ENCODE data around the gene SLC2A11. TPM values are rescaled to one million over a fixed set of nuclear protein-coding genes. Genes with fewer than 3 reads are reported as not detected.

Gene SLC2A11
- total RNA-seq, 1 experiment from 2014 or later: 26.9 TPM

DNA sequence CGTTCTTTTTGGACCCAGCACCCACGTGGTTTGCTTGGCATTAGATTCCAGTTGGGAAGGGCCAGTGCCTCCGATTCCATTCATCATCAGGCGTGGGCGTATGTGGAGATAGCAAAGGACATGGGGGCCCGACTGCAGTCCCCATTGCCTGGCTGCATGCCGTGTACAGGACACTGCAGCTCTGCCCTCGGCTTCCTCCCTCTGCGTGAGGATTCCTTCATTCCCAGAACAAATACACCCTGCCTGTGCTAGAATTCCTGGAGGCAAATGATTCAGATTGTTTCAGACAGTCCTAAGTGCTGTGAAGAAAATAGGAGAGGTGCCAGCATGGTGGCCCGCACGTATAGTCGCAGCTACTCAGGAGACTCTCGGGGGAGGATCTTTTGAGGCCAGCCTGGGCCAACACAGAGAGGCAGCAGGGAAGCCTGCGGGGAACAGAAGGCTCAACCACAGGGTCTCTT lies 34.3 kb upstream of the SLC2A11 start:
- intact Hi-C loops (cut with micrococcal nuclease; ENCODE audit: unreplicated experiment): no loop called here
- Histone ChIP-seq H3K4me2 (no peak overlapping the region), H3K79me2 (ENCODE audit: low read depth) (no peaks in the 10 kb centered on the region), H3K27ac (no peak overlapping the region), H3K27me3 (ENCODE audit: insufficient read depth, low read depth) (no peaks in the 10 kb centered on the region), H3K9me2 (ENCODE audit: insufficient read depth) (no peaks in the 10 kb centered on the region), H3K4me1 (replicated peaks; ENCODE audit: insufficient read depth) (no peaks in the 10 kb centered on the region), H3F3A (ENCODE audit: insufficient read depth, low read depth) (no peaks in the 10 kb centered on the region), H3K36me3 (ENCODE audit: low read depth) (peaks cover 3% of the 10 kb centered on the region; the same call in 1 of the 2 replicates), H2AFZ (no peak overlapping the region), H3K9me3 (ENCODE audit: insufficient read depth, low read depth) (no peaks in the 10 kb centered on the region), H4K20me1 (ENCODE audit: insufficient read depth) (peaks cover 3% of the 10 kb centered on the region; the same call in 1 of the 2 replicates), H3K4me3 (no peak overlapping the region)
- BruUV-seq (replicated peaks): no TSS peak
- no peak for TF ChIP-seq EZH2 (IDR thresholded peaks at IDR 0.05; ENCODE audit: low read depth)
- TF ChIP-seq, protein P1, sequence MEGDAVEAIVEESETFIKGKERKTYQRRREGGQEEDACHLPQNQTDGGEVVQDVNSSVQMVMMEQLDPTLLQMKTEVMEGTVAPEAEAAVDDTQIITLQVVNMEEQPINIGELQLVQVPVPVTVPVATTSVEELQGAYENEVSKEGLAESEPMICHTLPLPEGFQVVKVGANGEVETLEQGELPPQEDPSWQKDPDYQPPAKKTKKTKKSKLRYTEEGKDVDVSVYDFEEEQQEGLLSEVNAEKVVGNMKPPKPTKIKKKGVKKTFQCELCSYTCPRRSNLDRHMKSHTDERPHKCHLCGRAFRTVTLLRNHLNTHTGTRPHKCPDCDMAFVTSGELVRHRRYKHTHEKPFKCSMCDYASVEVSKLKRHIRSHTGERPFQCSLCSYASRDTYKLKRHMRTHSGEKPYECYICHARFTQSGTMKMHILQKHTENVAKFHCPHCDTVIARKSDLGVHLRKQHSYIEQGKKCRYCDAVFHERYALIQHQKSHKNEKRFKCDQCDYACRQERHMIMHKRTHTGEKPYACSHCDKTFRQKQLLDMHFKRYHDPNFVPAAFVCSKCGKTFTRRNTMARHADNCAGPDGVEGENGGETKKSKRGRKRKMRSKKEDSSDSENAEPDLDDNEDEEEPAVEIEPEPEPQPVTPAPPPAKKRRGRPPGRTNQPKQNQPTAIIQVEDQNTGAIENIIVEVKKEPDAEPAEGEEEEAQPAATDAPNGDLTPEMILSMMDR (conservative IDR thresholded peaks at IDR 0.05): no peak
- ChIA-PET POLR2A (ENCODE audit: unreplicated experiment) (no interaction called here), CTCF (no interaction called here)
- DNase-seq: no peak

DNA sequence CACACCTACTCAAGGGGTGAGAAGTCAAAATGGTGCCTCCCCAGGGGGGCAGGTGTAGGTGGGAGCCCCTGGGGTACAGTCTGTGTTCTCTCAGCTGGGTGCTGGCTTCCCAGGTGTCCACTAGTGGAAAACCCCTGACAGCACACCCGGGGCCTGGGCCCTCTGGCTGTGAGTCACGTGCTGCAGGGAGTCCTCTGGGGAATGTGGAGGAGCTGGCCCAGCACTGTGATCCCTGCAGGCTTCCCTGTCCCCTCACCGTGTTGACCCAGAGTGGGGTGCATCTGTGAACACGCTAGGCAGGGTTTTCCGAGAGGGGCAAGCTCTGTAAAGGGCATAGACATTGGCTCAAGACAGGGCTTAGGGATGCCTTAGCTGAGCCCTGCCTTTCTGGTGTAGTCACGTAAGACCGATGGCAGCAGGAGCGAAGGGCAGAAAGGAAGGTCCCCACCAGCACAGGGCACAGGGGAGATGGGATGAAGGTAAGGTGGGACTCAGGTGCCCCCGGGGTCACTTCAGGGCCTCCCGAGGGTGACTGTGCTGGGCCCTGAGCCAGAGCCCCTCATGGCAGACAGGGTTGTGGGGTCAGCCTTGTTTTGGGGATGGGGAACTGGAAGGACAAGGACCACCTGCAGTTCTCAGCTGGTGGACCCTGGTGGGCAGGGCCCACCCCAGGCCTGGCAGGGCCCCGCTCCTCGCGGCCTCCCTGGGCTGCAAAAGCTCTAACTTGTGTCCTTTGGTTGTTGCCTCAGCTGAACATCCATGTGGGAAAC lies 33.0 kb upstream of the SLC2A11 start:
- ChIA-PET POLR2A (ENCODE audit: unreplicated experiment) (no interaction called here), CTCF (no interaction called here)
- intact Hi-C loops (cut with micrococcal nuclease; ENCODE audit: unreplicated experiment): no loop called here
- H3K27me3 ChIP-seq (ENCODE audit: insufficient read depth, low read depth): no peaks in the 10 kb centered on the region
- peaks cover 4% of the 10 kb centered on the region; the same call in 1 of the 2 replicates for H4K20me1 ChIP-seq (ENCODE audit: insufficient read depth)
- no peak overlapping the region for H3K4me3 ChIP-seq
- no peaks in the 10 kb centered on the region for H3F3A ChIP-seq (ENCODE audit: insufficient read depth, low read depth)
- H3K36me3 ChIP-seq (ENCODE audit: low read depth): no peaks in the 10 kb centered on the region; the same call in 1 of the 2 replicates
- H2AFZ ChIP-seq: no peak overlapping the region
- H3K4me2 ChIP-seq: no peak overlapping the region
- no TSS peak for BruUV-seq (replicated peaks)
- H3K4me1 ChIP-seq (replicated peaks; ENCODE audit: insufficient read depth): no peaks in the 10 kb centered on the region
- no peaks in the 10 kb centered on the region for H3K9me2 ChIP-seq (ENCODE audit: insufficient read depth)
- no peaks in the 10 kb centered on the region for H3K9me3 ChIP-seq (ENCODE audit: insufficient read depth, low read depth)
- no peak overlapping the region for H3K27ac ChIP-seq
- no peak for DNase-seq
- TF ChIP-seq, protein P1 (conservative IDR thresholded peaks at IDR 0.05): no peak
- TF ChIP-seq EZH2 (IDR thresholded peaks at IDR 0.05; ENCODE audit: low read depth): no peak
- H3K79me2 ChIP-seq (ENCODE audit: low read depth): no peaks in the 10 kb centered on the region

DNA sequence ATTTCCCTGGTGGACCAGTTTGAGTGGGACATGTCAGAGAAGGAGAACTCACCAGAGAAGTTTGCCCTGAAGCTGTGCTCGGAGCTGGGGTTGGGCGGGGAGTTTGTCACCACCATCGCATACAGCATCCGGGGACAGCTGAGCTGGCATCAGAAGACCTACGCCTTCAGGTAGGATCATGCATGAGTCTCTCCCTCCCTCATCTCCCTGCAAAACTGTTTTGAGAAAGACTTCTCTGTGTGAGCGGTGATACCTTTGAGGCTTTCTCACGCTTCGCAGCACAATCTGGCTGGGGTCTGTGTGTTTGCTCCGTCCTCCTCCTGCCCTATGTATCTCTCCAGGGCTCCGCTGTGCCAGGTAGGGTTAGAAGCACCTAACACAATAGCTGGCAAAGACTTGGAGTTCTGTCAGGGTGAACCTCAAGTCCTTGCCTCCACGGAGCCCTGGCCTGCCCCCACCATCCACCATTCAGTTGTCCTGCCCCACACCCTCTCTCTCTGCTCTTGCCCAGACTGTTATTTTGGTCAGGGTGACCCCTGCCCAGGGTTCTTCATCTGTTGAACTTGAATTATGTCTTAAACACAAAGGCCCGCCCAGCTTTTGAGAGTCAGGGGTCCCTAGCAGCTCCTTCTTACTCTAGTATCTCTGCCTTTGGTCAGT lies 32.3 kb upstream of the SLC2A11 start:
- ChIA-PET CTCF (no interaction called here), POLR2A (ENCODE audit: unreplicated experiment) (no interaction called here)
- Histone ChIP-seq H3K79me2 (ENCODE audit: low read depth) (no peaks in the 10 kb centered on the region), H3K36me3 (ENCODE audit: low read depth) (no peaks in the 10 kb centered on the region; the same call in 1 of the 2 replicates), H3K9me3 (ENCODE audit: insufficient read depth, low read depth) (no peaks in the 10 kb centered on the region), H4K20me1 (ENCODE audit: insufficient read depth) (peaks cover 9% of the 10 kb centered on the region; the same call in 1 of the 2 replicates), H3K4me2 (no peak overlapping the region), H2AFZ (no peak overlapping the region), H3K27ac (no peak overlapping the region), H3K9me2 (ENCODE audit: insufficient read depth) (no peaks in the 10 kb centered on the region), H3F3A (ENCODE audit: insufficient read depth, low read depth) (no peaks in the 10 kb centered on the region), H3K27me3 (ENCODE audit: insufficient read depth, low read depth) (no peaks in the 10 kb centered on the region), H3K4me3 (no peak overlapping the region), H3K4me1 (replicated peaks; ENCODE audit: insufficient read depth) (no peaks in the 10 kb centered on the region)
- no TSS peak for BruUV-seq (replicated peaks)
- no peak for TF ChIP-seq EZH2 (IDR thresholded peaks at IDR 0.05; ENCODE audit: low read depth)
- no peak for DNase-seq
- intact Hi-C loops (cut with micrococcal nuclease; ENCODE audit: unreplicated experiment): no loop called here
